ENCODE results near the gene NUP107.

The NUP107 gene

GRCh38 chr12:68733661-68734071, 46.9 kb downstream of the NUP107 start:
- in situ Hi-C loops (cut with MboI; ENCODE audit: low sequenced_read_pairs), result no loop called here

- in situ Hi-C loops (cut with MboI; ENCODE audit: low sequenced_read_pairs), result no loop called here
Measured at GRCh38 chr12:68739891-68740290, 53.1 kb downstream of the NUP107 start.

GRCh38 chr12:68743356-68743755, 56.6 kb downstream of the NUP107 start:
- in situ Hi-C loops (cut with MboI; ENCODE audit: low sequenced_read_pairs), result no loop called here

- in situ Hi-C loops (cut with MboI; ENCODE audit: low sequenced_read_pairs), result no loop called here
Measured at GRCh38 chr12:68745376-68745903, 58.7 kb downstream of the NUP107 start.

GRCh38 chr12:68745904-68746571, 59.3 kb downstream of the NUP107 start, which contains the start of gene SLC35E3:
Gene SLC35E3 (plus strand): TSS chr12:68746176. CDS start chr12:68746378, 202 bp downstream.
- in situ Hi-C loops (cut with MboI; ENCODE audit: low sequenced_read_pairs), result no loop called here

GRCh38 chr12:68746572-68747180, 59.9 kb downstream of the NUP107 start:
- in situ Hi-C loops (cut with MboI; ENCODE audit: low sequenced_read_pairs), result no loop called here

DNA sequence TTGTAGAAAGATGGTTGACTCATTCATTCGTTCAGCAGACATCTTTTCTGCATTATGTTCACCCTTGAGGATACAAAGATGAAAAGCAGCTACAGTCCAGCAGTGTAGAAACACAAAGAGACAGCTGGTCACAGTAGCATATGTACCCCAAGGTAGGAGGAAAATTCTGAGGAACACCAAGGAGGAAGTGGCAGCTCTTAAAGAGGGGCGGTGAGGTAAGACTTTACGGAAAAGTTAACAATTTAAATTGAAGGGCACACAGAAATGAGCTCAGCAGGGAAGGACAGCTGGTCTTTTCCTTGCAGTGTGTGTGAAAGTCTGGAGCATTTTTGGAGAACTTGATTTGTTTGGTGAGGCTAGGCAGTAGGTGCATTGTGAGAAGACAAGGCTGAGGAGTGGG, 62.7 kb downstream of the NUP107 start:
- in situ Hi-C loops (cut with MboI; ENCODE audit: low sequenced_read_pairs), result no loop called here

- in situ Hi-C loops (cut with MboI; ENCODE audit: low sequenced_read_pairs), result no loop called here
Measured at GRCh38 chr12:68749861-68750260, 63.1 kb downstream of the NUP107 start.

GRCh38 chr12:68750506-68750905, 63.7 kb downstream of the NUP107 start:
- in situ Hi-C loops (cut with MboI; ENCODE audit: low sequenced_read_pairs), result no loop called here

- in situ Hi-C loops (cut with MboI; ENCODE audit: low sequenced_read_pairs), result no loop called here
Measured at GRCh38 chr12:68755536-68756243, 68.9 kb downstream of the NUP107 start.

DNA sequence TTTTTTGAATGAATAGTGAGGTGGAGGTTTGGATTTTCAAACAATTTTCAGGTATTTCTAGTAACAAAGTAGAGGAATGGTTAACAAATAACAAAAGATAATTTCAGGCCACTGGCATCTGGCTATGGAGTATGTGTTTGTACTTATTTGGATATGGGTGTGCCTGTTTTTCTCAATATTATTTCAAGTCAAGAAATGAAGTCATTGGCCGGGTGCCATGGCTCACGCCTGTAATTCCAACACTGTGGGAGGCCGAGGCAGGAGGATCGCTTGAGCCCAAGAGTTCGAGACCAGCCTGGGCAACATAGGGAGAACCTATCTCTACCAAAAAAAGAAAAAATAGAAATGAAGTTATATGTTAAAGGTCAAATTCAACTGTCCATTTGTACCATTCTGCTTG, 73.1 kb downstream of the NUP107 start:
- in situ Hi-C loops (cut with MboI; ENCODE audit: low sequenced_read_pairs), result no loop called here

GRCh38 chr12:68760806-68761441, 74.1 kb downstream of the NUP107 start:
- in situ Hi-C loops (cut with MboI; ENCODE audit: low sequenced_read_pairs), result no loop called here

GRCh38 chr12:68761442-68761812, 74.6 kb downstream of the NUP107 start:
- in situ Hi-C loops (cut with MboI; ENCODE audit: low sequenced_read_pairs), result no loop called here

DNA sequence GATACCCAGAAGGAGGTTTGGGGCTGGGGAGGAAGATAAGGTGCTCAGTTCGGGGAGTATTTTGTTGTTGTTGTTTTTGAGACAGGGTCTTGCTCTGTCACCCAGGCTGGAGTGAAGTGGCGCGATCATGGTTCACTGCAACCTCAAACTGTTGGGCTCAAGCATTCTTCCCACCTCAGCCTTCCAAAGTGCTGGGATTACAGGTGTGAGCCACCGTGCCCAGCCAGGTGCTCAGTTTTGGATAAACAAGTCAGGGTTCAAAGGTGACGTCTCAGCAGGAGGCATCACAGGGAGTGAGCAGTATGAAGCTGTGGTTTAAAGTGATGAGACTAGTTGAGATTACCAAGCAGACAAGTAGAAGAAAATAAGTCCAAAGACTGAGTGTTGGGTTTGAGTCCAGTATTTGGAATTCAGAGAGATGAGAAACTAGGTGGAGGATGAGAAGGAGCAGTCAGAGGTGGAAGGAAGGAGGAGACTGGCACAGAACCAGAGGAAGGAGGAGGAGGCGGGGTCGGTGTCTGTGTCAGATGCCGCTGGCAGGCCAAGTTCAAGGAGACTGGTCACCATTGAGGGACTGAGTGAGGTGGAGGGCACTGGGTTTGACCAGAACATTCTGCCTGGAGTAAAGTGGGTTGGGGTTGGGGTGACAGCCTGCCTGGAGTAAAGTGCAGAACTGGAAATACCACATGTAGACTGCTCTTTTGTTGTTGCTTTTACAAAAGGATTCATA, 75.3 kb downstream of the NUP107 start:
- in situ Hi-C loops (cut with MboI; ENCODE audit: low sequenced_read_pairs), result no loop called here

DNA sequence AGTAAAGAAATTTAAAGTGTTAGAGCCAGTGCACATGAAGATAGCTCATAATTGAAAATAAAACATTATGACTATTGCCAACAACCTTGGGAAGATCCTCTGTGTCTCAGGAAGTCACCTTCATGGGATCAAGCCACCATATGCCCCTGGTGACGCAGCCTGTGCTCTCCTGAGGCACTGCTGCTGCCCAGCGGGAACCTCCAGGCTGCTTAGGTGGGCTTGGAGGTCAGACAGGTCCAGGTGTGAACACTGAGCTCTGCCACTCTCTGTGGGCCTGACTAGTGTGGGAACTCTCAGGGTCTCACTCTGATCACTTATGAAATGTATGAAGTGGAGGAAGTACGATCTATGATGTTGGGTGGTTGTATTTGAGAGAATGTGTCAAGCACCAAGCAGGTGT, 75.9 kb downstream of the NUP107 start:
- in situ Hi-C loops (cut with MboI; ENCODE audit: low sequenced_read_pairs), result no loop called here

DNA sequence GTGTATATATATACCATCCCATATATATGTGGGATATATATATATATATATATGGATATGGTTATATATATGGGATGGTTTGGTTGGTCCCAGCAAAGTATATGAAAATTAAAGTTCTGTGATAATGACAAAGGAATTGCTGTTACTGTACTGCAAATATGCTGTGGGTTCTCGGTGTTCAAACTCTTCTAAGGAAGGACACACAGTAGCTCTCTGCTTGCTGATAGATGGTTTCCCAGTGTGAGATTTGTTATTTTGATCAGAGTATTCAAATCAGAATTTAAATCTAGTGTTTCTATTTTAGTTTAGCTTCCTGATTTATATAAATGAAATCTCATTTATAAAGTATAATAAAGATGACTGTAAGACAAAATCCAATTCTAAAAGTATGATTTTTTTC, 78.9 kb downstream of the NUP107 start:
- in situ Hi-C loops (cut with MboI; ENCODE audit: low sequenced_read_pairs), result no loop called here

- in situ Hi-C loops (cut with MboI; ENCODE audit: low sequenced_read_pairs), result no loop called here
Measured at GRCh38 chr12:68766646-68767045, 79.9 kb downstream of the NUP107 start.

DNA sequence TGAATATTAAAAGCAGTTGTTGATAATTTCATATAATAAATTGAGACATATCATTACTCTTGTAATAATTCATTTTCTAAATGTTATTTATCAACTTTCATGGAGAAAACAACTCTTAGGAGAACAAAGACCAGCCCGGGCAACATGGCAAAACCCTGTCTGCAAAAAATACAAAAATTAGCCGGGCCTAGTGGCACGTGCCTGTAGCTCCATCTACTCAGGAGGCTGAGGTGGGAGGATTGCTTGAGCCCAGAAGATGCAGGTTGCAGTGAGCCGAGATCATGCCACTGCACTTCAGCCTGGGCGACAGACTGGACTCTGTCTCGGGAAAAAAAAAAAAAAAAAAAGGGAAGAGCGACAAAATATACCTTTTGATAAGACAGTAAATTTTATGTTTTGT, 80.4 kb downstream of the NUP107 start:
- in situ Hi-C loops (cut with MboI; ENCODE audit: low sequenced_read_pairs), result no loop called here

DNA sequence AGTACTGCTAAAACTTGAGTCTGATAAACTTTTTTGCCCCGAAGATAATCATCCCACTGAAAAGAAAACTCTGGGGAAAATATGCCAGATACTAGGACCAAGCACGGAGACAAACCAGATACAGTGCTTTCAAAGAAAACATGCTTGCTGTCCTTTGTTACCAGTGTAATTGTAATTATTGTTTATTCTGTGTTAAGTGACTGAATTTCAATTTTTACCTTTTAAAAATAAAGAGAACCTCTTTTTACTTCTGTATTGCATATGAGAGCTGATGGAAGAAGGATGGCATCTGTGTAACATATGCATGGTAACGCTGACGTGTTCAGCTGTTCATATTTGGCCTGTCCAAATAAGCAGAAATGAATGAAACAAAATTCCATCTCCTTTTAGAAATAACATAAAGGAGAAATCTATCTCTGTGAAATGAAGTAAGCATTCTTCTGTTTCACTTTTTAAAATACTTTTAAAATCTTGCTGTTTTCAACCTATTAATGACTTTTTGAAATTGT, 81.7 kb downstream of the NUP107 start:
- in situ Hi-C loops (cut with MboI; ENCODE audit: low sequenced_read_pairs), result no loop called here

DNA sequence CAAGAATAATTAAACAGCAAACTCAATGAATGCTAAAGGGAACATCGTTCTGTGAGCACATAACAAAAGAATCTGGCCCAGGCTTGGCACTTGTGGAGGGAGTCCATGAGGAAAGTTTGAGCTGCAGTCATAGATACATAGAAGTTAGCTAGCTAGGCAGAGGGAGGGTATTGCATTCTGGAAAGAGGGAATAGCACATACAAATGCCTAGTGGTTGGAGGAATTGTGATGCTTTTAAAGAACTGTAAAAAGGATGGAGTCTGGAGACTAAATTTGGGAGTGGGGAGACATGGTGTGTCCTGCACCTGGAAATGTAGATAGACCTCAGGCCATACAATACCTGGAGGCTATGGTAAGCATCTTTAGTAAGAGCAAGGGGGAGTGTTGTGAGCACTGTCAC, 83.2 kb downstream of the NUP107 start:
- in situ Hi-C loops (cut with MboI; ENCODE audit: low sequenced_read_pairs), result no loop called here
